Nephron (organoid): ENCODE data around the gene NR2E1.

Source experiments
- H3K27ac Mint-ChIP-seq, 3 experiments: 2 replicates each; pipeline ENCODE4 v1.8.0; 2020; ENCODE audit warnings: mixed read lengths in 3 of 3, mild to moderate bottlenecking in 2 of 3, moderate library complexity in 1 of 3
- H3K27me3 Mint-ChIP-seq: 2 replicates; pipeline ENCODE4 v1.8.0; 2021; ENCODE audit warnings: low read depth, mild to moderate bottlenecking, moderate library complexity, mixed read lengths
- H3K36me3 Mint-ChIP-seq: 2 replicates; pipeline ENCODE4 v1.8.0; 2020; ENCODE audit warnings: low read depth, mixed read lengths
- H3K4me1 Mint-ChIP-seq: 2 replicates; pipeline ENCODE4 v1.8.0; 2020; ENCODE audit warnings: mixed read lengths
- H3K4me3 Mint-ChIP-seq, 3 experiments: 2 replicates each; pipeline ENCODE4 v1.8.0; 2020; ENCODE audit warnings: mild to moderate bottlenecking in 3 of 3, mixed read lengths in 3 of 3, moderate library complexity in 2 of 3
- H3K9me3 Mint-ChIP-seq: 2 replicates; pipeline ENCODE4 v1.8.0; 2020; ENCODE audit warnings: mixed read lengths
- TF ChIP-seq, protein P1 (sequence below), 3 experiments: fragments of 200-600 bp; sonication (generic); IDR thresholded peaks; one replicate each; pipeline ENCODE4 v1.5.0; 2021; ENCODE audit warnings: antibody characterized with exemption in 3 of 3; ENCODE audit not compliant: unreplicated experiment in 3 of 3

The NR2E1 gene

GRCh38 chr6:108134213-108134970, 31.4 kb upstream of the NR2E1 start:
- Mint-ChIP-seq H3K4me3 (peak overlapping the region; percentile 70 to 83 (median 73)), H3K36me3 (no peaks in the 10 kb centered on the region), H3K27ac (peak overlapping the region in 2 of 3 experiments; percentile 52 to 58), H3K9me3 (no peaks in the 10 kb centered on the region), H3K27me3 (peaks cover 97% of the 10 kb centered on the region), H3K4me1 (peaks cover 13% of the 10 kb centered on the region)
- TF ChIP-seq, protein P1, sequence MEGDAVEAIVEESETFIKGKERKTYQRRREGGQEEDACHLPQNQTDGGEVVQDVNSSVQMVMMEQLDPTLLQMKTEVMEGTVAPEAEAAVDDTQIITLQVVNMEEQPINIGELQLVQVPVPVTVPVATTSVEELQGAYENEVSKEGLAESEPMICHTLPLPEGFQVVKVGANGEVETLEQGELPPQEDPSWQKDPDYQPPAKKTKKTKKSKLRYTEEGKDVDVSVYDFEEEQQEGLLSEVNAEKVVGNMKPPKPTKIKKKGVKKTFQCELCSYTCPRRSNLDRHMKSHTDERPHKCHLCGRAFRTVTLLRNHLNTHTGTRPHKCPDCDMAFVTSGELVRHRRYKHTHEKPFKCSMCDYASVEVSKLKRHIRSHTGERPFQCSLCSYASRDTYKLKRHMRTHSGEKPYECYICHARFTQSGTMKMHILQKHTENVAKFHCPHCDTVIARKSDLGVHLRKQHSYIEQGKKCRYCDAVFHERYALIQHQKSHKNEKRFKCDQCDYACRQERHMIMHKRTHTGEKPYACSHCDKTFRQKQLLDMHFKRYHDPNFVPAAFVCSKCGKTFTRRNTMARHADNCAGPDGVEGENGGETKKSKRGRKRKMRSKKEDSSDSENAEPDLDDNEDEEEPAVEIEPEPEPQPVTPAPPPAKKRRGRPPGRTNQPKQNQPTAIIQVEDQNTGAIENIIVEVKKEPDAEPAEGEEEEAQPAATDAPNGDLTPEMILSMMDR (IDR thresholded peaks at IDR 0.05; ENCODE audit: unreplicated experiment in 3 of 3) = no peak

GRCh38 chr6:108142240-108142639, 23.6 kb upstream of the NR2E1 start:
- TF ChIP-seq, protein P1 (IDR thresholded peaks at IDR 0.05; ENCODE audit: unreplicated experiment in 3 of 3) = no peak
- Mint-ChIP-seq H3K4me1 (no peaks in the 10 kb centered on the region), H3K27ac (no peak overlapping the region), H3K9me3 (no peaks in the 10 kb centered on the region), H3K36me3 (no peaks in the 10 kb centered on the region), H3K4me3 (no peak overlapping the region), H3K27me3 (peaks cover 66% of the 10 kb centered on the region)

DNA sequence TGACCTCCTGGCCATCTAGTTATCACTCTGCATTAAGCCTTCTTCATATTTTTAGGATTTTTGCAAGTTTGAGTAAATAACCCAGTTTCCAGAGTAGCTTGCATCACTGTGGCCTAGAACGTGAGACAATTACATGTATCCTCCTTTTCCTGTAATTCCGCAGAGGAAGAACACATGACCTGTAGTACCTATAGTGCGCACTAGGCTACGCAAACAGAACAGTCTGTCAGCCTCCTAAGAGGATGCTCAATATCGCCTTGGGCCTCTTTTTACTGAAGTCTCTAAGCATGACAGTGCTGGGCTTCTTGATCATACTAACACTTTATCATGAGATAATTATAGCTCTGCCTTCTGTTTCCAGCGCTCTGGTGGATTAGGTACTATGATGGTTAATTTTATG, 20.2 kb upstream of the NR2E1 start:
- Mint-ChIP-seq H3K27me3 (peaks cover 72% of the 10 kb centered on the region), H3K36me3 (no peaks in the 10 kb centered on the region), H3K27ac (no peak overlapping the region), H3K4me3 (no peak overlapping the region), H3K4me1 (no peaks in the 10 kb centered on the region), H3K9me3 (peaks cover 6% of the 10 kb centered on the region)
- TF ChIP-seq, protein P1 (IDR thresholded peaks at IDR 0.05; ENCODE audit: unreplicated experiment in 3 of 3) = peak in 1 of 3 experiments; percentile 8

- H3K4me1 Mint-ChIP-seq = no peaks in the 10 kb centered on the region
- TF ChIP-seq, protein P1 (IDR thresholded peaks at IDR 0.05; ENCODE audit: unreplicated experiment in 3 of 3) = no peak
- no peaks in the 10 kb centered on the region for H3K36me3 Mint-ChIP-seq
- no peak overlapping the region for H3K4me3 Mint-ChIP-seq
- H3K9me3 Mint-ChIP-seq = peaks cover 10% of the 10 kb centered on the region
- H3K27ac Mint-ChIP-seq = no peak overlapping the region
- peaks cover 98% of the 10 kb centered on the region for H3K27me3 Mint-ChIP-seq
Measured at GRCh38 chr6:108152446-108152845, 13.4 kb upstream of the NR2E1 start.

- Mint-ChIP-seq H3K27ac (no peak overlapping the region), H3K27me3 (peaks cover 100% of the 10 kb centered on the region), H3K9me3 (peaks cover 5% of the 10 kb centered on the region), H3K4me1 (peaks cover 5% of the 10 kb centered on the region), H3K36me3 (no peaks in the 10 kb centered on the region), H3K4me3 (peak overlapping the region in 1 of 3 experiments; percentile 1)
- TF ChIP-seq, protein P1 (IDR thresholded peaks at IDR 0.05; ENCODE audit: unreplicated experiment in 3 of 3) = no peak
Measured at GRCh38 chr6:108156180-108156937, 9.5 kb upstream of the NR2E1 start.
